ENCODE results near the gene IGFBP5. TPM values are rescaled to one million over a fixed set of nuclear protein-coding genes. Genes with fewer than 3 reads are reported as not detected.

The IGFBP5 gene
- total RNA-seq, 4 donors from 2014 or later, result 27.7 to 460 (median 134) TPM

DNA sequence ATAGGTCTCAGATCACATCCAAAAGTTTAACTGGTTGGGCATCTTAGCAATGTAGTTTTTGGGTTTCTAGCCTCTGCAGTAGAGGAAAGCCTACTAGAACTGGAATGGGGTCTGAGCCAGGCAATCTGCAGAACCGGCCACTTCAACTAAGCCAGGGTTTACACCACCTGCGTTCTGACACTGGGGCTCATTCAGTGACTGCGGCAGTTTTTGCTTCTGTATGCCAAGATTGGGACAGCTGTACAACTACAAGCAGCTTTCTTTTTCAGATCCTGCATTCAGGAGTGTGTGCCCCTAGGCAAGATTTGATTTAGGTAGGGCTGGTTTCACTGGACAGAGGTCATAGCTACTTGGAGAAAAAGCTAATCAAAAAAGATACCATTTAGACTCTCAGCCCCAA is 43.7 kb upstream of the IGFBP5 start:
- intact Hi-C loops (cut with DNase I; ENCODE audit: low total_unique reads), result no loop called here
- TF ChIP-seq POLR2A (IDR thresholded peaks at IDR 0.05), result no peak
- TF ChIP-seq CTCF (IDR thresholded peaks at IDR 0.05), result no peak
- no peak overlapping the region for H3K4me3 ChIP-seq (ENCODE audit: low read depth, poor library complexity, severe bottlenecking)
- DNase-seq (ENCODE audit: low spot score in 2 of 2), result no peak
- WGBS, 2 donors, result 73 to 92% methylated on average over 3 of the region's 3 CpGs

- intact Hi-C loops (cut with DNase I; ENCODE audit: low total_unique reads), result no loop called here
- no peak for DNase-seq (ENCODE audit: low spot score in 2 of 2)
- no peak overlapping the region for H3K4me3 ChIP-seq (ENCODE audit: low read depth, poor library complexity, severe bottlenecking)
- WGBS, 2 donors, result 83 to 87% methylated on average over 4 of the region's 4 CpGs
- TF ChIP-seq CTCF (IDR thresholded peaks at IDR 0.05), result no peak
- no peak for TF ChIP-seq POLR2A (IDR thresholded peaks at IDR 0.05)
Observed at GRCh38 chr2:216737676-216738075, 42.3 kb upstream of the IGFBP5 start.

GRCh38 chr2:216736326-216736725 is 41.0 kb upstream of the IGFBP5 start:
- WGBS, 2 donors, result 0 to 33% methylated on average over 1 of the region's 1 CpG
- TF ChIP-seq POLR2A (IDR thresholded peaks at IDR 0.05), result no peak
- TF ChIP-seq CTCF (IDR thresholded peaks at IDR 0.05), result no peak
- H3K4me3 ChIP-seq (ENCODE audit: low read depth, poor library complexity, severe bottlenecking), result no peak overlapping the region
- DNase-seq (ENCODE audit: low spot score in 2 of 2), result no peak
- intact Hi-C loops (cut with DNase I; ENCODE audit: low total_unique reads), result no loop called here

- no peak for DNase-seq (ENCODE audit: low spot score in 2 of 2)
- TF ChIP-seq CTCF (IDR thresholded peaks at IDR 0.05) (no peak), POLR2A (IDR thresholded peaks at IDR 0.05) (no peak)
Observed at GRCh38 chr2:216735668-216736067, 40.3 kb upstream of the IGFBP5 start.

GRCh38 chr2:216735086-216735485 is 39.7 kb upstream of the IGFBP5 start:
- no peak overlapping the region for H3K4me3 ChIP-seq (ENCODE audit: low read depth, poor library complexity, severe bottlenecking)
- DNase-seq (ENCODE audit: low spot score in 2 of 2), result no peak
- TF ChIP-seq CTCF (IDR thresholded peaks at IDR 0.05) (no peak), POLR2A (IDR thresholded peaks at IDR 0.05) (no peak)
- WGBS, 2 donors, result 58 to 79% methylated on average over 6 of the region's 6 CpGs
- intact Hi-C loops (cut with DNase I; ENCODE audit: low total_unique reads), result no loop called here

More at GRCh38 chr2:216735668-216736067, 40.3 kb upstream of the IGFBP5 start:
- H3K4me3 ChIP-seq (ENCODE audit: low read depth, poor library complexity, severe bottlenecking), result no peak overlapping the region
- intact Hi-C loops (cut with DNase I; ENCODE audit: low total_unique reads), result no loop called here

DNA sequence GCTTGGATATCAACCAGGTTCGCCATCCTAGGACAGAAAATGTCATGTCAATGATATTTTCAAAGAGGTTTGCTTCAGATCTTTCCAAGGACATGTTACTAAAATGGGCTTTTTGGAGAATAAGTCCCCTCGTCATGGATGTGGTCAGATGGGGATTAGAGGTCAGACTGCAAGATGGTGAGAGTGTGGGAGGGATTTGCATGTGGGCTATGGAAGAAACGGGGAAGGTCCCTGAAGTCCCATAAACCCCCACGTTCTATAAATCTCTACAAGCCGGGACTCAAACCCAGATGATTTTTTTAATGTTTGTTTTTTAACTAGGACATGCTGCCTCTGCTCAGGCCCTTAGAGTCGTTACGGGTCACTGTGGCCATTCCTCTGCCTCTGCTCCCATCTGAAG is 37.7 kb upstream of the IGFBP5 start:
- intact Hi-C loops (cut with DNase I; ENCODE audit: low total_unique reads), result no loop called here
- H3K4me3 ChIP-seq (ENCODE audit: low read depth, poor library complexity, severe bottlenecking), result no peak overlapping the region
- TF ChIP-seq CTCF (IDR thresholded peaks at IDR 0.05) (no peak), POLR2A (IDR thresholded peaks at IDR 0.05) (no peak)
- DNase-seq (ENCODE audit: low spot score in 2 of 2), result no peak
- WGBS, 2 donors, result 88 to 89% methylated on average over 7 of the region's 7 CpGs

Data from lower leg skin (tissue), 4 donors.